Endodermal cell (in vitro differentiated cells): ENCODE measurements around the gene SRGAP1. TPM values are rescaled to one million over a fixed set of nuclear protein-coding genes. Genes with fewer than 3 reads are reported as not detected.

Source experiments
- DNase-seq: peaks from one replicate; pipeline ENCODE4 v3.0.0-alpha.2; 2017
- H3K27ac ChIP-seq: 2 replicates; pipeline ENCODE4 v1.5.1; 2013; ENCODE audit warnings: mild to moderate bottlenecking, low read depth, low read length, moderate library complexity
- H3K27me3 ChIP-seq: 2 replicates; pipeline ENCODE4 v1.6.1; 2013; ENCODE audit warnings: mild to moderate bottlenecking, low read length, moderate library complexity; ENCODE audit not compliant: insufficient read depth, control insufficient read depth, poor library complexity, severe bottlenecking
- H3K36me3 ChIP-seq: 2 replicates; pipeline ENCODE4 v1.7.0; 2013; ENCODE audit warnings: mild to moderate bottlenecking, low read length, moderate library complexity; ENCODE audit not compliant: control insufficient read depth, insufficient read depth
- H3K4me1 ChIP-seq: one replicate; pipeline ENCODE4 v1.7.0; 2013; ENCODE audit warnings: low read length; ENCODE audit not compliant: control insufficient read depth, insufficient read depth
- H3K4me3 ChIP-seq: 2 replicates; pipeline ENCODE4 v1.5.1; 2013; ENCODE audit warnings: mild to moderate bottlenecking, low read length, moderate library complexity
- H3K9ac ChIP-seq: 2 replicates; pipeline ENCODE4 v1.6.1; 2013; ENCODE audit warnings: mild to moderate bottlenecking, low read length, moderate library complexity; ENCODE audit not compliant: poor library complexity, severe bottlenecking; ENCODE audit errors: extremely low read depth
- H3K9me3 ChIP-seq: 2 replicates; pipeline ENCODE4 v1.6.1; 2013; ENCODE audit warnings: mild to moderate bottlenecking, low read length, moderate library complexity; ENCODE audit not compliant: control insufficient read depth
- H3K27ac Mint-ChIP-seq: 2 replicates; pipeline ENCODE4 v1.8.0; 2020; ENCODE audit warnings: mixed read lengths
- H3K27me3 Mint-ChIP-seq: 2 replicates; pipeline ENCODE4 v1.8.0; 2021; ENCODE audit warnings: mild to moderate bottlenecking, mixed read lengths; ENCODE audit not compliant: insufficient read depth
- H3K36me3 Mint-ChIP-seq: 2 replicates; pipeline ENCODE4 v1.8.0; 2020; ENCODE audit warnings: low read depth, mixed read lengths
- H3K4me1 Mint-ChIP-seq: 2 replicates; pipeline ENCODE4 v1.8.0; 2020; ENCODE audit warnings: mixed read lengths
- H3K4me3 Mint-ChIP-seq: 2 replicates; pipeline ENCODE4 v1.8.0; 2020; ENCODE audit warnings: mild to moderate bottlenecking, moderate library complexity, mixed read lengths
- H3K9me3 Mint-ChIP-seq: 2 replicates; pipeline ENCODE4 v1.8.0; 2020; ENCODE audit warnings: mild to moderate bottlenecking, mixed read lengths
- CTCF ChIP-seq: fragments of 200-600 bp; sonication (generic); conservative IDR thresholded peaks from 2 replicates; pipeline ENCODE4 v1.5.0; 2021; ENCODE audit warnings: antibody characterized with exemption, mild to moderate bottlenecking
- WGBS, 2 experiments: methylation state at CpG; one replicate each; pipeline versions ENCODE4 v1.1.5 to v1.1.7; 2013; ENCODE audit warnings: missing lambda C conversion rate in 2 of 2, mixed read lengths in 1 of 2; ENCODE audit not compliant: insufficient coverage in 1 of 2, insufficient read length in 1 of 2; 5-methylcytosine and 5-hydroxymethylcytosine counted together
- total RNA-seq, 2 donors: library from RNA; stranded (reverse); fragmentation: NEBNext Ultra II Directional in 1 of 2; extraction: Animal tissue kit (Norgen Biotek cat#: 25700) in 1 of 2; gene quantifications; 2 replicates in 1 of 2; 3 replicates in 1 of 2; pipeline ENCODE4 v1.2.1, GENCODE V29; 2021

SRGAP1 gene
- total RNA-seq, 2 donors from 2014 or later = 10.6 to 13.4 TPM

GRCh38 chr12:64177001-64177400, 332.5 kb downstream of the SRGAP1 start:
- Histone ChIP-seq H3K27ac (no peak overlapping the region), H3K4me1 (no peaks in the 10 kb centered on the region), H3K9ac (no peak overlapping the region), H3K4me3 (no peak overlapping the region), H3K36me3 (no peaks in the 10 kb centered on the region), H3K27me3 (no peaks in the 10 kb centered on the region), H3K9me3 (no peaks in the 10 kb centered on the region)
- DNase-seq = no peak
- Mint-ChIP-seq H3K4me3 (no peak overlapping the region), H3K4me1 (peaks cover 3% of the 10 kb centered on the region), H3K27me3 (peaks cover 2% of the 10 kb centered on the region), H3K36me3 (no peaks in the 10 kb centered on the region), H3K27ac (no peak overlapping the region), H3K9me3 (no peaks in the 10 kb centered on the region)
- 92 to 93% methylated on average over 6 to 7 of the region's 7 CpGs for WGBS, 2 experiments
- TF ChIP-seq CTCF = no peak

- whole genome bisulfite sequencing, 2 experiments = 88 to 100% methylated on average over 1 of the region's 1 CpG
- H3K4me3 Mint-ChIP-seq = no peak overlapping the region
Measured at GRCh38 chr12:64178122-64178521, 333.6 kb downstream of the SRGAP1 start.

GRCh38 chr12:64180951-64181350, 336.5 kb downstream of the SRGAP1 start:
- Histone ChIP-seq H3K9me3 (no peaks in the 10 kb centered on the region), H3K4me1 (no peaks in the 10 kb centered on the region), H3K36me3 (no peaks in the 10 kb centered on the region), H3K9ac (no peak overlapping the region), H3K27me3 (no peaks in the 10 kb centered on the region), H3K27ac (no peak overlapping the region), H3K4me3 (no peak overlapping the region)
- Mint-ChIP-seq H3K9me3 (peaks cover 7% of the 10 kb centered on the region), H3K27me3 (peaks cover 2% of the 10 kb centered on the region), H3K4me3 (no peak overlapping the region), H3K4me1 (peaks cover 3% of the 10 kb centered on the region), H3K36me3 (peaks cover 3% of the 10 kb centered on the region), H3K27ac (no peak overlapping the region)
- no peak for TF ChIP-seq CTCF
- 87 to 88% methylated on average over 4 to 5 of the region's 5 CpGs for WGBS, 2 experiments
- no peak for DNase-seq

More at GRCh38 chr12:64178122-64178521, 333.6 kb downstream of the SRGAP1 start:
- Histone ChIP-seq H3K4me1 (no peaks in the 10 kb centered on the region), H3K36me3 (no peaks in the 10 kb centered on the region), H3K9me3 (no peaks in the 10 kb centered on the region), H3K27ac (no peak overlapping the region), H3K9ac (no peak overlapping the region), H3K4me3 (no peak overlapping the region), H3K27me3 (no peaks in the 10 kb centered on the region)
- peaks cover 1% of the 10 kb centered on the region for H3K9me3 Mint-ChIP-seq
- peaks cover 3% of the 10 kb centered on the region for H3K36me3 Mint-ChIP-seq
- H3K27ac Mint-ChIP-seq = no peak overlapping the region
- H3K4me1 Mint-ChIP-seq = peaks cover 3% of the 10 kb centered on the region
- DNase-seq = no peak
- peaks cover 2% of the 10 kb centered on the region for H3K27me3 Mint-ChIP-seq
- TF ChIP-seq CTCF = no peak
